BLaER1 treated with 17β-estradiol and CSF1 and Interleukin-3, amounts not matched to agents 10 nM and 100 nM (cell line): ENCODE results near the gene CUL4A.

Experiments
- H3K27ac ChIP-seq, 11 experiments: shearing (Covaris generic); formaldehyde crosslinking; 2 replicates each; pipeline ENCODE4 v1.8.1; 2022
- H3K27me3 ChIP-seq, 11 experiments: shearing (Covaris generic); formaldehyde crosslinking; 2 replicates each; pipeline ENCODE4 v1.8.1; 2022
- H3K36me3 ChIP-seq, 11 experiments: shearing (Covaris generic); formaldehyde crosslinking; 2 replicates each; pipeline ENCODE4 v1.8.1; 2022
- H3K4me1 ChIP-seq, 10 experiments: shearing (Covaris generic); formaldehyde crosslinking; 2 replicates each; pipeline ENCODE4 v1.8.1; 2022
- H3K4me2 ChIP-seq, 11 experiments: shearing (Covaris generic); formaldehyde crosslinking; 2 replicates each; pipeline ENCODE4 v1.8.1; 2022
- H3K4me3 ChIP-seq, 10 experiments: shearing (Covaris generic); formaldehyde crosslinking; 2 replicates each; pipeline ENCODE4 v1.8.1; 2022
- H3K9ac ChIP-seq, 11 experiments: shearing (Covaris generic); formaldehyde crosslinking; 2 replicates each; pipeline ENCODE4 v1.8.1; 2022
- H3K9me3 ChIP-seq, 11 experiments: shearing (Covaris generic); formaldehyde crosslinking; replicated peaks in 1 of 11; 2 replicates each; pipeline ENCODE4 v1.8.1; 2022
- H4K20me1 ChIP-seq, 11 experiments: shearing (Covaris generic); formaldehyde crosslinking; 2 replicates each; pipeline ENCODE4 v1.8.1; 2022
- Cebpa-rat ChIP-seq, 11 experiments: shearing (Covaris generic); IDR thresholded peaks; 2 replicates each; pipeline ENCODE4 v1.8.1; 2022

The CUL4A gene

DNA sequence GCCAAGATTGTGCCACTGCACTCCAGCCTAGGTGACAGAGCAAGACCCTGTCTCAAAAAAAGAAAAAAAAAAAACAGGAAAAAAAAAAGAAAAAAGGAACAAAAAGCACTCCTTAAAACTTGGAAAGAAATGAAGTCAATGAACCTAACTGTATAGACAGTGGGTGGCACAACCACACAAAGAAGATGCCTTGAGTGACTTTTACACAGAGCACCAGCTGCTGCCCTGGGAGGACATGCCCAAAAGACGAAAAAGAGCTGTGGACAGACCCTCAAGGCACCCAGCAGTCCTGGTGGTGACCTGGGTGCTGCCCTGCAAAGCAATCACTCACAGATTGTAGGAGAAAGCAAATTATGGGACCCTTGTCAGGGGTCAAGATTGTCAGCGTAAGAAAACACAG is 81.7 kb downstream of the CUL4A start:
- no peak overlapping the region for H3K4me3 ChIP-seq
- peaks cover 37 to 59% (median 52%) of the 10 kb centered on the region in 11 experiments for H3K27me3 ChIP-seq
- no peak overlapping the region for H3K9ac ChIP-seq
- peak overlapping the region in 4 of 11 experiments; percentile 71 to 96 (median 91); a peak in 2 of 22 replicates for H3K4me2 ChIP-seq
- peaks cover 0 to 11% (median 5%) of the 10 kb centered on the region in 11 experiments; a peak in 9 of 22 replicates for H3K9me3 ChIP-seq
- no peak overlapping the region for H3K27ac ChIP-seq
- no peak for TF ChIP-seq Cebpa-rat (IDR thresholded peaks at IDR 0.05)
- peaks cover 9 to 21% (median 15%) of the 10 kb centered on the region in 10 experiments for H3K4me1 ChIP-seq
- H3K36me3 ChIP-seq, result no peaks in the 10 kb centered on the region
- no peaks in the 10 kb centered on the region for H4K20me1 ChIP-seq

- H3K27ac ChIP-seq, result peak overlapping the region in 3 of 11 experiments; percentile 8 to 45 (median 14); a peak in 3 of 22 replicates
- H4K20me1 ChIP-seq, result peaks cover 0 to under 1% (median 0%) of the 10 kb centered on the region in 11 experiments; a peak in 2 of 22 replicates
- peak overlapping the region; percentile 42 to 96 (median 67) for H3K4me2 ChIP-seq
- H3K9me3 ChIP-seq, result peaks cover 0 to 13% (median 5%) of the 10 kb centered on the region in 11 experiments; a peak in 9 of 22 replicates
- H3K36me3 ChIP-seq, result no peaks in the 10 kb centered on the region
- H3K4me1 ChIP-seq, result peaks cover 15 to 26% (median 20%) of the 10 kb centered on the region in 10 experiments
- H3K4me3 ChIP-seq, result peak overlapping the region in 7 of 10 experiments; percentile 15 to 49 (median 31); a peak in 11 of 20 replicates
- peak overlapping the region in 7 of 11 experiments; percentile 21 to 67 (median 43); a peak in 10 of 22 replicates for H3K9ac ChIP-seq
- peaks cover 37 to 59% (median 52%) of the 10 kb centered on the region in 11 experiments for H3K27me3 ChIP-seq
- TF ChIP-seq Cebpa-rat (IDR thresholded peaks at IDR 0.05), result no peak
Measured at GRCh38 chr13:113292021-113292862, 82.8 kb downstream of the CUL4A start.

GRCh38 chr13:113293686-113294085 is 84.3 kb downstream of the CUL4A start:
- no peak overlapping the region for H3K9ac ChIP-seq
- no peak for TF ChIP-seq Cebpa-rat (IDR thresholded peaks at IDR 0.05)

DNA sequence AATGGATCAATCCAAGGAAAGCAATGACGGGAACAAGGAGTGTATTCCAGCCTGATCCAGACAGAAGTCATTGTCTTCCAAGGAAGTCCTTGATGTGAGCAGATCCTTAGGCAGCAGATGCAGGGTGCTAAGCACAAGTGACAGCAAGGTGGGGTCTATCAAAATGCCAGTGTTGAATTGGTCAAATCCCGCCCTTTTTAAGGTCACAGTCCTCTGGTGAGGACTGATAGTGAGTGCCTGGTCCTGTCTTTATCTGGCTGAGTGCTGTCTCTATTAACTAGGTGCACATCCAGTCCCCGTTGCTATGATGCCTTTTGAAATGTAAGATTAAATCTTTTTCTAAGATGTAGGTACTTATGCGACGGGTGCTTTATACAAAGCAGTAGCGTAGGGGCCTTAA is 86.4 kb downstream of the CUL4A start:
- Histone ChIP-seq H3K27me3 (peaks cover 19 to 39% (median 35%) of the 10 kb centered on the region in 11 experiments), H4K20me1 (peaks cover 24 to 36% (median 28%) of the 10 kb centered on the region in 11 experiments), H3K27ac (peak overlapping the region in 3 of 11 experiments; percentile 89 to 97 (median 95); a peak in 4 of 22 replicates), H3K4me1 (peaks cover 34 to 55% (median 46%) of the 10 kb centered on the region in 10 experiments), H3K9me3 (peaks cover 0 to 4% (median 0%) of the 10 kb centered on the region in 11 experiments; a peak in 1 of 22 replicates), H3K9ac (peak overlapping the region in 2 of 11 experiments; percentile 95 to 98; a peak in 2 of 22 replicates), H3K36me3 (peaks cover 0 to 9% (median 2%) of the 10 kb centered on the region in 11 experiments; a peak in 10 of 22 replicates), H3K4me2 (peak overlapping the region in 8 of 11 experiments; percentile 86 to 98 (median 91); a peak in 15 of 22 replicates), H3K4me3 (peak overlapping the region in 3 of 10 experiments; percentile 89 to 94 (median 92); a peak in 2 of 20 replicates)
- no peak for TF ChIP-seq Cebpa-rat (IDR thresholded peaks at IDR 0.05)

More at GRCh38 chr13:113293686-113294085, 84.3 kb downstream of the CUL4A start:
- H3K27ac ChIP-seq, result no peak overlapping the region
- peaks cover 0 to under 1% (median 0%) of the 10 kb centered on the region in 11 experiments; a peak in 2 of 22 replicates for H3K36me3 ChIP-seq
- H3K4me3 ChIP-seq, result no peak overlapping the region
- H3K4me1 ChIP-seq, result peaks cover 23 to 34% (median 27%) of the 10 kb centered on the region in 10 experiments
- H3K4me2 ChIP-seq, result no peak overlapping the region
- peaks cover 0 to 4% (median 0%) of the 10 kb centered on the region in 11 experiments; a peak in 1 of 22 replicates for H3K9me3 ChIP-seq
- H4K20me1 ChIP-seq, result peaks cover 3 to 15% (median 7%) of the 10 kb centered on the region in 11 experiments; a peak in 19 of 22 replicates
- H3K27me3 ChIP-seq, result peaks cover 37 to 58% (median 52%) of the 10 kb centered on the region in 11 experiments

DNA sequence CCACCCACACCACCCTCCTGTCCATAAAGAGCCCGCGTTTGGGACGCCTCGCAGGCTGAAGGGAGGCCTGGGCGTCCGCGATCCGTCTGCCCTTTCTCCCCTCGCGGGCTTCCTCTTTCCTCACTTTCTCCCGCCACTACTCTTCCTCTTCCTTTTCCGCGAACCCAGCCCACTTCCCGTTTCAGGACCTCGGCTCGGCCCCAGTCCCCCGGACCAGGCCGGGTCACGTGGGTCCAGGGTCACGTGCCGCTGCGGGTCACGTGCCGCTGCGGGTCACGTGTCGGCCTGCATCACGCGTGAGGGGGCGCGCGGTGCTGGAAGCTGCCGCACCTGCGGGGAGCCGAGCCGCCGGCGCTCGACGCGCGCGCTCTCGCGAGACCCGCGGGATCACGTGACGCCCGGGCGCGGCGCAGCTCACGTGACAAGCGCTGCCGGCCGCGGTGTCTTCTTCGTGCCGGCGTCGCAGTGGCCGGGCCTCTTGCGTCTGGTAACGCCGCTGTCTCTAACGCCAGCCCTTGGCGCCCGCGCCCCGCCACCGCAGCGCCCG is 87.5 kb downstream of the CUL4A start, which contains the start of gene LAMP1:
Gene LAMP1, plus strand, starts transcription at position 417 of the 547 bp plus-strand sequence. CDS start 196 bp downstream, outside the sequence.
- peaks cover 0 to 19% (median 9%) of the 10 kb centered on the region in 11 experiments; a peak in 11 of 22 replicates for H3K36me3 ChIP-seq
- no peak for TF ChIP-seq Cebpa-rat (IDR thresholded peaks at IDR 0.05)
- peak within 1 kb of the TSS; percentile 89 to 99 (median 95) for H3K27ac ChIP-seq
- H3K4me2 ChIP-seq, result peak within 1 kb of the TSS; percentile 89 to 98 (median 96)
- peak within 1 kb of the TSS; percentile 80 to 95 (median 88) for H3K4me3 ChIP-seq
- H3K9me3 ChIP-seq, result peaks cover 0 to 4% (median 0%) of the 10 kb centered on the region in 11 experiments; a peak in 1 of 22 replicates
- peaks cover 33 to 47% (median 39%) of the 10 kb centered on the region in 11 experiments for H4K20me1 ChIP-seq
- peaks cover 32 to 54% (median 47%) of the 10 kb centered on the region in 10 experiments for H3K4me1 ChIP-seq
- H3K9ac ChIP-seq, result peak within 1 kb of the TSS; percentile 93 to 98 (median 96)
- H3K27me3 ChIP-seq, result peaks cover 11 to 28% (median 24%) of the 10 kb centered on the region in 11 experiments

GRCh38 chr13:113297370-113298042 is 88.1 kb downstream of the CUL4A start:
- no peak for TF ChIP-seq Cebpa-rat (IDR thresholded peaks at IDR 0.05)
- Histone ChIP-seq H3K27ac (peak overlapping the region; percentile 89 to 99 (median 95)), H3K36me3 (peaks cover under 1 to 25% (median 13%) of the 10 kb centered on the region in 11 experiments; a peak in 20 of 22 replicates), H4K20me1 (peaks cover 39 to 53% (median 45%) of the 10 kb centered on the region in 11 experiments), H3K9ac (peak overlapping the region; percentile 93 to 98 (median 96)), H3K9me3 (peaks cover 0 to 4% (median 0%) of the 10 kb centered on the region in 11 experiments; a peak in 1 of 22 replicates), H3K4me3 (peak overlapping the region; percentile 80 to 95 (median 88)), H3K4me2 (peak overlapping the region; percentile 89 to 98 (median 96)), H3K27me3 (peaks cover 11 to 22% (median 18%) of the 10 kb centered on the region in 11 experiments), H3K4me1 (peaks cover 27 to 51% (median 44%) of the 10 kb centered on the region in 10 experiments)

- peaks cover 0 to 4% (median 0%) of the 10 kb centered on the region in 11 experiments; a peak in 1 of 22 replicates for H3K9me3 ChIP-seq
- H3K4me1 ChIP-seq, result peaks cover 27 to 52% (median 44%) of the 10 kb centered on the region in 10 experiments
- TF ChIP-seq Cebpa-rat (IDR thresholded peaks at IDR 0.05), result no peak
- H3K27me3 ChIP-seq, result peaks cover 5 to 14% (median 10%) of the 10 kb centered on the region in 11 experiments
- H3K4me2 ChIP-seq, result peak overlapping the region; percentile 89 to 98 (median 96)
- peak overlapping the region; percentile 93 to 98 (median 96) for H3K9ac ChIP-seq
- peak overlapping the region; percentile 80 to 95 (median 88) for H3K4me3 ChIP-seq
- H3K36me3 ChIP-seq, result peaks cover 8 to 33% (median 21%) of the 10 kb centered on the region in 11 experiments; a peak in 21 of 22 replicates
- peak overlapping the region; percentile 89 to 99 (median 95) for H3K27ac ChIP-seq
- H4K20me1 ChIP-seq, result peaks cover 47 to 61% (median 53%) of the 10 kb centered on the region in 11 experiments
Measured at GRCh38 chr13:113298043-113298945, 88.9 kb downstream of the CUL4A start.
